SK-N-SH treated with all-trans-retinoic acid at 6 μM for 48 hours (cell line): ENCODE measurements around the gene MFSD6L.

Experiments
- ATAC-seq: fragments of 200-7000 bp; cut with Tn5 transposase; 3 replicates; pipeline ENCODE4 v1.9.1; 2020; ENCODE audit warnings: mild to moderate bottlenecking, moderate library complexity
- ARNTL ChIP-seq: fragments of 450-650 bp; formaldehyde crosslinking; IDR thresholded peaks from 2 replicates; pipeline ENCODE4 v1.5.0; 2020; ENCODE audit warnings: low read depth, mild to moderate bottlenecking, moderate library complexity, borderline replicate concordance
- BACH2 ChIP-seq: fragments of 250-450 bp; sonication (Bioruptor Pico); IDR thresholded peaks from 2 replicates; pipeline ENCODE4 v1.9.0; 2021; ENCODE audit warnings: mild to moderate bottlenecking, borderline replicate concordance
- CREB5 ChIP-seq: fragments of 250-450 bp; sonication (Bioruptor Pico); IDR thresholded peaks from 2 replicates; pipeline ENCODE4 v1.5.1; 2020; ENCODE audit warnings: low read depth, mild to moderate bottlenecking, moderate library complexity
- CSDC2 ChIP-seq: fragments of 250-450 bp; sonication (Bioruptor Pico); IDR thresholded peaks from 2 replicates; pipeline ENCODE4 v1.5.0; 2020; ENCODE audit warnings: mild to moderate bottlenecking, moderate library complexity
- ESRRG ChIP-seq: fragments of 250-450 bp; sonication (Bioruptor Pico); IDR thresholded peaks from 2 replicates; pipeline ENCODE4 v1.6.1; 2021; ENCODE audit warnings: mild to moderate bottlenecking
- GLIS3 ChIP-seq: fragments of 250-450 bp; sonication (Bioruptor Pico); IDR thresholded peaks from 2 replicates; pipeline ENCODE4 v1.5.0; 2020; ENCODE audit warnings: mild to moderate bottlenecking, moderate library complexity
- ISL1 ChIP-seq: fragments of 250-450 bp; sonication (Bioruptor Pico); IDR thresholded peaks from 2 replicates; pipeline ENCODE4 v2.1.2; 2022; ENCODE audit warnings: mild to moderate bottlenecking, moderate library complexity
- OSR1 ChIP-seq: fragments of 250-450 bp; sonication (Bioruptor Pico); IDR thresholded peaks from 2 replicates; pipeline ENCODE4 v1.8.0; 2022; ENCODE audit warnings: moderate library complexity, mild to moderate bottlenecking, inconsistent platforms
- POU6F1 ChIP-seq: fragments of 250-450 bp; sonication (Bioruptor Pico); IDR thresholded peaks from 2 replicates; pipeline ENCODE4 v1.8.0; 2021; ENCODE audit warnings: low read depth, mild to moderate bottlenecking, moderate library complexity, borderline replicate concordance
- PPARA ChIP-seq: fragments of 250-450 bp; sonication (Bioruptor Pico); IDR thresholded peaks from 2 replicates; pipeline ENCODE4 v1.5.0; 2020; ENCODE audit warnings: mild to moderate bottlenecking, borderline replicate concordance
- RARB ChIP-seq: fragments of 250-450 bp; sonication (Bioruptor Pico); IDR thresholded peaks from 2 replicates; pipeline ENCODE4 v1.8.0; 2021; ENCODE audit warnings: mild to moderate bottlenecking, moderate library complexity
- SNAI2 ChIP-seq: fragments of 250-450 bp; sonication (Bioruptor Pico); IDR thresholded peaks from 2 replicates; pipeline ENCODE4 v1.5.0; 2020; ENCODE audit warnings: mild to moderate bottlenecking, moderate library complexity
- TCF4 ChIP-seq: fragments of 250-450 bp; sonication (Bioruptor Pico); IDR thresholded peaks from 2 replicates; pipeline ENCODE4 v1.8.0; 2021; ENCODE audit warnings: mild to moderate bottlenecking, moderate library complexity, borderline replicate concordance
- TOX ChIP-seq: fragments of 250-450 bp; sonication (Bioruptor Pico); IDR thresholded peaks from 2 replicates; pipeline ENCODE4 v1.8.0; 2021; ENCODE audit warnings: mild to moderate bottlenecking, moderate library complexity, borderline replicate concordance
- ZC3H10 ChIP-seq: fragments of 250-450 bp; sonication (Bioruptor Pico); IDR thresholded peaks from 2 replicates; pipeline ENCODE4 v1.5.1; 2021; ENCODE audit warnings: mild to moderate bottlenecking, moderate library complexity
- ZFP3 ChIP-seq: fragments of 250-450 bp; sonication (Bioruptor Pico); IDR thresholded peaks from 2 replicates; pipeline ENCODE4 v1.5.0; 2020; ENCODE audit warnings: mild to moderate bottlenecking, moderate library complexity
- ZNF70 ChIP-seq: fragments of 450-650 bp; formaldehyde crosslinking; IDR thresholded peaks from 2 replicates; pipeline ENCODE4 v1.5.0; 2020; ENCODE audit warnings: mild to moderate bottlenecking, moderate library complexity
- ZNF8 ChIP-seq: fragments of 450-650 bp; formaldehyde crosslinking; IDR thresholded peaks from 2 replicates; pipeline ENCODE4 v1.5.0; 2020; ENCODE audit warnings: mild to moderate bottlenecking, moderate library complexity
- TF ChIP-seq, protein P1 (sequence below): fragments of 250-450 bp; sonication (Bioruptor Pico); IDR thresholded peaks from 2 replicates; pipeline ENCODE4 v1.8.0; 2020; ENCODE audit warnings: mild to moderate bottlenecking, moderate library complexity, borderline replicate concordance
- TF ChIP-seq, protein P2 (sequence below): fragments of 250-450 bp; sonication (Bioruptor Pico); IDR thresholded peaks from 2 replicates; pipeline ENCODE4 v1.5.1; 2021; ENCODE audit warnings: mild to moderate bottlenecking, moderate library complexity
- TF ChIP-seq, protein P3 (sequence below): fragments of 250-450 bp; sonication (Bioruptor Pico); IDR thresholded peaks from 2 replicates; pipeline ENCODE4 v1.5.0; 2020; ENCODE audit warnings: mild to moderate bottlenecking, moderate library complexity

Gene MFSD6L

DNA sequence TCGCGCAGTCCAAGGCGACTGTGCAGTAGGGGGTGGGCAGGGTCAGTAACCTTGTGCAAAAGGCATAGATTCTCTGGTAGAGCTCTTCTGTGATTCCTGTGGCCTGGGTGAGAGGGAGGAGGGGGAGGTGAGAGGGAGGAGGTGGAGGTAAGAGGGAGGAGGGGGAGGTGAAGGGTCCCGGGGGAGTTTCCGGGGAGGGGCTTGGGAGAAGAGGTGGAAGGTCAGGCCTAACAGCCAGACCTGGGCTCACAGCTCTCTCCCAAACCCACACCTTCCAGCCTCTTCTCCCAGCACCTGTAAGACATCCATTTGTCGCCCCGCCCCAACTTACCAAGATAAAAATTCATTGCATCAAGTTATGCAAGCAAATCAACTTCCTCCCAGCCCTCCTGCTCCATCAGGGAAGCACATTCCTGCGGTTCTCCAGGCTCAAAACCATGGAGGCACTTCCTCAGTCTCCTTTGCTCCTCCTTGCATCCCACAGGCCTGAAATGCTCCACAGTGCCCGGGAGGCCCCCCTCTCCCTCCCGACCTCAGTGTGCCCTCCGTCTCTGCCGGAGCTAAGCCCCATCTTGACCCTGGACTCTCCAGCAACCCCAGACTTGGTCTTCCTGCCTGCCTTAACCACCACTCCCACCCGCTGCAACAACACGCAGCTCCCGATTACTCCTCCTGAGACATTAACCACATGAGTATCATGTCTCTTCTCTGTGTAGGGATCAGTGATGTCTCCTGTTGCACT, 37.8 kb upstream of the MFSD6L start:
- ATAC-seq = no peak; the same call in 1 of the 3 replicates
- TF ChIP-seq OSR1 (no peak), BACH2 (no peak), POU6F1 (CRISPR knock-in tag) (no peak), RARB (CRISPR knock-in tag) (no peak), ZNF8 (CRISPR knock-in tag) (no peak), PPARA (CRISPR knock-in tag) (no peak)
- TF ChIP-seq, all 23 proteins: peak for 0

DNA sequence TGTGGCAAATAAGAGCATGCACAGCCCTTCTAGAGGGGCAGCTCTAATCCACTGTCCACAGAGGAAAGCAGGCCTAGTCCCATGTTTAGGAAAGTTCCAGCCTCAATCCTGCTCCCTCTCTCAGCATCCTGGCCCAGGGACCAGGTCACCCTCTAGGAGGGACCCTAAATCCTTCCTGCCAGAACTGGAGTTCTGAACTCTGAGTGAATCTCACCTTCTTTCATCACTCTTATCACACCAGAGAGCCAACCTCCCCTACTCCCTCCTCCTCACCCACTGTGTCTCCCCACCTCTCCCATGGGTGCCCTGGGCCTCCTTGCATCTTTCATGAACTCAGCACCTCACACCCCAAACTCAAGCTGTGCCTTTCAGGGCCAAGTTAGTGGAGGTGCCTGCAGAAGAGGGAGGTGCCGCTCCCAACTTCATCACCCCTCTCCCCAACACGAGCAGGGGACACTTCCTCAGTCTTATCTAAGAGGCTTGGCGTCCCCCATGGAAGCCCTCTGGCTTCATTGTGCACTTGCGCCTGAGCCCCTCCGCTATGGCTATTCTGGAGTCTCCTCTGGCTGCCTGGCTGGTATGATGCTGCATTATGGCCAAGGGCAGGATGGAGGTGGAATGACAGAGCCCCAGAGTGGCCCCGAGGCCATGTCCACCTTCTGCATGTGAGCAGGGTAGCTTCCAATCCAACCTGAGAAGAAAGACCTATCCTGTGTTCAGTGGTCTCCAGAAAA, 36.6 kb upstream of the MFSD6L start:
- no peak for ATAC-seq
- no peak for TF ChIP-seq RARB (CRISPR knock-in tag)
- TF ChIP-seq ZNF8 (CRISPR knock-in tag) = no peak
- no peak for TF ChIP-seq GLIS3 (CRISPR knock-in tag)
- TF ChIP-seq BACH2 = no peak
- no peak for TF ChIP-seq SNAI2 (CRISPR knock-in tag)
- TF ChIP-seq CREB5 (CRISPR knock-in tag) = no peak
- TF ChIP-seq ZNF70 = no peak
- TF ChIP-seq, protein P1, sequence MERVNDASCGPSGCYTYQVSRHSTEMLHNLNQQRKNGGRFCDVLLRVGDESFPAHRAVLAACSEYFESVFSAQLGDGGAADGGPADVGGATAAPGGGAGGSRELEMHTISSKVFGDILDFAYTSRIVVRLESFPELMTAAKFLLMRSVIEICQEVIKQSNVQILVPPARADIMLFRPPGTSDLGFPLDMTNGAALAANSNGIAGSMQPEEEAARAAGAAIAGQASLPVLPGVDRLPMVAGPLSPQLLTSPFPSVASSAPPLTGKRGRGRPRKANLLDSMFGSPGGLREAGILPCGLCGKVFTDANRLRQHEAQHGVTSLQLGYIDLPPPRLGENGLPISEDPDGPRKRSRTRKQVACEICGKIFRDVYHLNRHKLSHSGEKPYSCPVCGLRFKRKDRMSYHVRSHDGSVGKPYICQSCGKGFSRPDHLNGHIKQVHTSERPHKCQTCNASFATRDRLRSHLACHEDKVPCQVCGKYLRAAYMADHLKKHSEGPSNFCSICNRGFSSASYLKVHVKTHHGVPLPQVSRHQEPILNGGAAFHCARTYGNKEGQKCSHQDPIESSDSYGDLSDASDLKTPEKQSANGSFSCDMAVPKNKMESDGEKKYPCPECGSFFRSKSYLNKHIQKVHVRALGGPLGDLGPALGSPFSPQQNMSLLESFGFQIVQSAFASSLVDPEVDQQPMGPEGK = no peak
- no peak for TF ChIP-seq TOX (CRISPR knock-in tag)
- TF ChIP-seq ZFP3 (CRISPR knock-in tag) = no peak
- TF ChIP-seq ISL1 (CRISPR knock-in tag) = no peak
- TF ChIP-seq POU6F1 (CRISPR knock-in tag) = no peak
- TF ChIP-seq ARNTL (CRISPR knock-in tag) = no peak
- TF ChIP-seq CSDC2 (CRISPR knock-in tag) = no peak
- no peak for TF ChIP-seq OSR1
- no peak for TF ChIP-seq ZC3H10
- TF ChIP-seq TCF4 (CRISPR knock-in tag) = no peak
- no peak for TF ChIP-seq ESRRG
- TF ChIP-seq, protein P2, sequence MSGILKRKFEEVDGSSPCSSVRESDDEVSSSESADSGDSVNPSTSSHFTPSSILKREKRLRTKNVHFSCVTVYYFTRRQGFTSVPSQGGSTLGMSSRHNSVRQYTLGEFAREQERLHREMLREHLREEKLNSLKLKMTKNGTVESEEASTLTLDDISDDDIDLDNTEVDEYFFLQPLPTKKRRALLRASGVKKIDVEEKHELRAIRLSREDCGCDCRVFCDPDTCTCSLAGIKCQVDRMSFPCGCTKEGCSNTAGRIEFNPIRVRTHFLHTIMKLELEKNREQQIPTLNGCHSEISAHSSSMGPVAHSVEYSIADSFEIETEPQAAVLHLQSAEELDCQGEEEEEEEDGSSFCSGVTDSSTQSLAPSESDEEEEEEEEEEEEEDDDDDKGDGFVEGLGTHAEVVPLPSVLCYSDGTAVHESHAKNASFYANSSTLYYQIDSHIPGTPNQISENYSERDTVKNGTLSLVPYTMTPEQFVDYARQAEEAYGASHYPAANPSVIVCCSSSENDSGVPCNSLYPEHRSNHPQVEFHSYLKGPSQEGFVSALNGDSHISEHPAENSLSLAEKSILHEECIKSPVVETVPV (CRISPR knock-in tag) = no peak

DNA sequence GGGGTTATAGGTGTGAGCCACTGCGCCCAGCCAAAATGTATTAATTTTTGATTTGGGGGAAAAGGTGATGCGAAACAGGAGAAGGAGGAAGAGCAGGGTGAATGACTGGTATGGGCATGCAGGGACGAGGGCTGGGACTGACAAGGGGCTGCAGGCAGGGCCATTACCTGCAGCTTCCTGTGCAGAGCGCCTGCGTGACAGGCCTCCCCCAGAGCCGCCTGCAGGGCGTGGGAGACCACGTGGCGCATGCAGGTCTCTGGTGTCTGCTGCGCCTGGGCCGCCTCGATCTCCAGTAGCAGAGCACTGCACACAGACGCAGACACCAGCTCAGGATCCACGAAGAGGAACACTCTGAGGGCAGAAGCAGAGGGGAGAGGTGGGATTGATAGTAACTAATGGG, 35.9 kb upstream of the MFSD6L start:
- no peak for ATAC-seq
- TF ChIP-seq CSDC2 (CRISPR knock-in tag) = no peak
- TF ChIP-seq, protein P2 (CRISPR knock-in tag) = no peak
- TF ChIP-seq ARNTL (CRISPR knock-in tag) = no peak
- TF ChIP-seq, protein P3, sequence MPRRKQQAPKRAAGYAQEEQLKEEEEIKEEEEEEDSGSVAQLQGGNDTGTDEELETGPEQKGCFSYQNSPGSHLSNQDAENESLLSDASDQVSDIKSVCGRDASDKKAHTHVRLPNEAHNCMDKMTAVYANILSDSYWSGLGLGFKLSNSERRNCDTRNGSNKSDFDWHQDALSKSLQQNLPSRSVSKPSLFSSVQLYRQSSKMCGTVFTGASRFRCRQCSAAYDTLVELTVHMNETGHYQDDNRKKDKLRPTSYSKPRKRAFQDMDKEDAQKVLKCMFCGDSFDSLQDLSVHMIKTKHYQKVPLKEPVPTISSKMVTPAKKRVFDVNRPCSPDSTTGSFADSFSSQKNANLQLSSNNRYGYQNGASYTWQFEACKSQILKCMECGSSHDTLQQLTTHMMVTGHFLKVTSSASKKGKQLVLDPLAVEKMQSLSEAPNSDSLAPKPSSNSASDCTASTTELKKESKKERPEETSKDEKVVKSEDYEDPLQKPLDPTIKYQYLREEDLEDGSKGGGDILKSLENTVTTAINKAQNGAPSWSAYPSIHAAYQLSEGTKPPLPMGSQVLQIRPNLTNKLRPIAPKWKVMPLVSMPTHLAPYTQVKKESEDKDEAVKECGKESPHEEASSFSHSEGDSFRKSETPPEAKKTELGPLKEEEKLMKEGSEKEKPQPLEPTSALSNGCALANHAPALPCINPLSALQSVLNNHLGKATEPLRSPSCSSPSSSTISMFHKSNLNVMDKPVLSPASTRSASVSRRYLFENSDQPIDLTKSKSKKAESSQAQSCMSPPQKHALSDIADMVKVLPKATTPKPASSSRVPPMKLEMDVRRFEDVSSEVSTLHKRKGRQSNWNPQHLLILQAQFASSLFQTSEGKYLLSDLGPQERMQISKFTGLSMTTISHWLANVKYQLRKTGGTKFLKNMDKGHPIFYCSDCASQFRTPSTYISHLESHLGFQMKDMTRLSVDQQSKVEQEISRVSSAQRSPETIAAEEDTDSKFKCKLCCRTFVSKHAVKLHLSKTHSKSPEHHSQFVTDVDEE (CRISPR knock-in tag) = no peak
- no peak for TF ChIP-seq CREB5 (CRISPR knock-in tag)
- TF ChIP-seq ZNF70 = no peak
- no peak for TF ChIP-seq TCF4 (CRISPR knock-in tag)
- TF ChIP-seq ISL1 (CRISPR knock-in tag) = no peak
- TF ChIP-seq RARB (CRISPR knock-in tag) = no peak
- TF ChIP-seq ZC3H10 = no peak
- no peak for TF ChIP-seq GLIS3 (CRISPR knock-in tag)
